ENCODE measurements around the gene C1orf159. TPM values are rescaled to one million over a fixed set of nuclear protein-coding genes. Genes with fewer than 3 reads are reported as not detected.
"Not testable (repeated sequence)": the region's sequence is repeated elsewhere in the genome, so short reads cannot be mapped to it uniquely, and the experiment has no call there.

The C1orf159 gene
- total RNA-seq, 1 experiment from 2014 or later, result 15.7 TPM

DNA sequence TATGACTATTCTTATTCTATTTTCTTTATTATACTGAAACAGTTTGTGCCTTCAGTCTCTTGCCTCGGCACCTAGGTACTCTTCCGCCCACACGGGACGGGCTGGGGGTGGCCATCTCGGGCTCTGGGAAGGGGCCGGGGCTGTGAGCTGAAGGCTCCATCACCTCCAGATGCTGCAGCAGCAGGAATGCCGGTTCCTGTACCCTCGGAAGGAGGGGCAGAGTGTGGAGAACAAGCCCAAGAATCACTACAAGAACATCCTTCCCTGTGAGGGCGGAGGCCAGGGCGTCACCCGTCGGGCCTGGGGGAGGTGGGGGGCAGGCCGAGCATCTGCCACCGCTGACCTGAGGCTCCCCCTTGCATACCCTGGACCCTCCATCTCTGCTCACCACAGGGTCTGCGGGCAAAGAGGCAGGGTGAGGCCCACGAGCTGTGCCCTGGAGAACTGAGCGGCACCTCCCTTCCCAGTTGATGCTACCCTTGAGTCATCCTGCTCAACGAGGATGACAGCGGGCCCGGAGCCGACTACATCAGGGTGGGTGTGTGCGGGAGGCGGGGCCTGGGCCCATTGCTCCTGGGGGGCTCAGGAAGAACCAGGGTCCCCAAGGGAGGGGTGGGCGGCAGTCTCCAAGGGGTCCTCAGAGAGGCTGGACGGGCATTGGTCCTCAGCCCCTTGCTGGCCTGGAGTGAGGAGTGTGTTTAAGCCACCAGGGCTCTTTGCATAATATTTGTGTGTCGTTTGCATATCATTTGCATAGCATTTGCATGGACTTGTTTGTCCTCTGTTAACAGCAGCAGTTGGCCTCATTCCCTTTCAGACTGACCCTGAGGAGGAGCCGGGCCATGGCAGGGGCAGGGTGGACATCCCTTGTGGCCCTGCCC is 49.2 kb downstream of the C1orf159 start:
- no peaks in the 10 kb centered on the region for H3K36me3 Mint-ChIP-seq (ENCODE audit: insufficient read depth, unreplicated experiment)
- intact Hi-C loops (cut with micrococcal nuclease), result no loop called here
- ChIA-PET POLR2A (no interaction called here), CTCF (interaction anchor here (0.8 to 5.8 kb wide), 5 partner anchors 28 to 84 kb away, joined by 3 to 65 read pairs (median 5); partner anchors contain the start of genes AGRN and ISG15)
- H3K9me3 Mint-ChIP-seq (ENCODE audit: unreplicated experiment), result no peaks in the 10 kb centered on the region
- H3K4me1 Mint-ChIP-seq (ENCODE audit: insufficient read depth, unreplicated experiment), result peaks cover 6% of the 10 kb centered on the region
- TF ChIP-seq, protein P1, sequence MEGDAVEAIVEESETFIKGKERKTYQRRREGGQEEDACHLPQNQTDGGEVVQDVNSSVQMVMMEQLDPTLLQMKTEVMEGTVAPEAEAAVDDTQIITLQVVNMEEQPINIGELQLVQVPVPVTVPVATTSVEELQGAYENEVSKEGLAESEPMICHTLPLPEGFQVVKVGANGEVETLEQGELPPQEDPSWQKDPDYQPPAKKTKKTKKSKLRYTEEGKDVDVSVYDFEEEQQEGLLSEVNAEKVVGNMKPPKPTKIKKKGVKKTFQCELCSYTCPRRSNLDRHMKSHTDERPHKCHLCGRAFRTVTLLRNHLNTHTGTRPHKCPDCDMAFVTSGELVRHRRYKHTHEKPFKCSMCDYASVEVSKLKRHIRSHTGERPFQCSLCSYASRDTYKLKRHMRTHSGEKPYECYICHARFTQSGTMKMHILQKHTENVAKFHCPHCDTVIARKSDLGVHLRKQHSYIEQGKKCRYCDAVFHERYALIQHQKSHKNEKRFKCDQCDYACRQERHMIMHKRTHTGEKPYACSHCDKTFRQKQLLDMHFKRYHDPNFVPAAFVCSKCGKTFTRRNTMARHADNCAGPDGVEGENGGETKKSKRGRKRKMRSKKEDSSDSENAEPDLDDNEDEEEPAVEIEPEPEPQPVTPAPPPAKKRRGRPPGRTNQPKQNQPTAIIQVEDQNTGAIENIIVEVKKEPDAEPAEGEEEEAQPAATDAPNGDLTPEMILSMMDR (IDR thresholded peaks at IDR 0.05; ENCODE audit: unreplicated experiment), result no peak
- no peak for DNase-seq (ENCODE audit: unreplicated experiment)
- no peaks in the 10 kb centered on the region for H3K27me3 Mint-ChIP-seq (ENCODE audit: insufficient read depth, unreplicated experiment)
- no TSS peak for BruUV-seq (replicated peaks)
- H3K27ac Mint-ChIP-seq (ENCODE audit: low read depth, unreplicated experiment), result no peak overlapping the region
- no peak overlapping the region for H3K4me3 Mint-ChIP-seq (ENCODE audit: unreplicated experiment)

DNA sequence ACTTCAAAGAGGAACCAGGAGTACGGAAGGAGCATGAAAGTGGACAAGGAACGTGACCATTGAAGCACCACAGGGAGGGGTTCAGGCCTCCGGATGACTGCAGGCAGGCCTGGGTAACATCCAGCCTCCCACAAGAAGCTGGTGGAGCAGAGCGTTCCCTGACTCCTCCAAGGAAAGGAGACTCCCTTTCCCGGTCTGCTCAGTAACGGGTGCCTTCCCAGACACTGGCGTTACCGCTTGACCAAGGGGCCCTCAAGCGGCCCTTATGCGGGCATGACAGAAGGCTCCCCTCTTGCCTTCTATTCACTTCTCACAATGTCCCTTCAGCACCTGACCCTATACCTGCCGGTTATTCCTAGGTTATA is 50.0 kb downstream of the C1orf159 start:
- DNase-seq (ENCODE audit: unreplicated experiment); H3K4me3 Mint-ChIP-seq (ENCODE audit: unreplicated experiment); POLR2A ChIA-PET; H3K36me3 Mint-ChIP-seq (ENCODE audit: insufficient read depth, unreplicated experiment); H3K9me3 Mint-ChIP-seq (ENCODE audit: unreplicated experiment); BruUV-seq (replicated peaks); intact Hi-C loops (cut with micrococcal nuclease); H3K27ac Mint-ChIP-seq (ENCODE audit: low read depth, unreplicated experiment); H3K27me3 Mint-ChIP-seq (ENCODE audit: insufficient read depth, unreplicated experiment); H3K4me1 Mint-ChIP-seq (ENCODE audit: insufficient read depth, unreplicated experiment): not testable (repeated sequence)
- CTCF ChIA-PET, result interaction anchor here (0.7 to 5.8 kb wide), 5 partner anchors 18 to 64 kb away, joined by 3 to 65 read pairs (median 3); partner anchors contain the start of genes AGRN and ISG15

DNA sequence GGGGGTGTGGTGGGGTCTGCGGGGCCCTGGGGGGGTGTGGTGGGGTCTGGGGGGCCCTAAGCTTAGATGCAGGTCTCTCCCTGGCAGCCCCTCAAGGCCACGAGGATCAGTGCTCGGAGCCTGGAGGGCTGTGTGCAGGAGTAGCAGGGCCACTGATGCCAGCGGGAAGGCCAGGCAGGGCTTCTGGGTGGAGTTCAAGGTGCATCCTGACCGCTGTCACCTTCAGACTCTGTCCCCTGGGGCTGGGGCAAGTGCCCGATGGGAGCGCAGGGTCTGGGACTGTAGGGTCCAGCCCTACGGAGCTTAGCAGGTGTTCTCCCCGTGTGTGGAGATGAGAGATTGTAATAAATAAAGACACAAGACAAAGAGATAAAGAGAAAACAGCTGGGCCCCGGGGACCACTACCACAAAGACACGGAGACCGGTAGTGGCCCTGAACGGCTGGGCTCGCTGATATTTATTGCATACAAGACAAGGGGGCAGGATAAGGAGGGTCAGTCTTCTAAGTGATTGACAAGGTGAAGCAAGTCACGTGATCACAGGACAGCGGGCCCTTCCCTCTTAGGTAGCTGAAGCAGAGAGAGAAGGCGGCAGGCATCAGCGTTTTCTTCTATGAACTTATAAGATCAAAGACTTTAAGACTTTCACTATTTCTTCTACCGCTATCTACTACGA is 50.5 kb downstream of the C1orf159 start:
- H3K9me3 Mint-ChIP-seq (ENCODE audit: unreplicated experiment), result no peaks in the 10 kb centered on the region
- no peak overlapping the region for H3K4me3 Mint-ChIP-seq (ENCODE audit: unreplicated experiment)
- H3K27me3 Mint-ChIP-seq (ENCODE audit: insufficient read depth, unreplicated experiment), result no peaks in the 10 kb centered on the region
- BruUV-seq (replicated peaks), result no TSS peak
- ChIA-PET CTCF (interaction anchor here (0.7 to 5.8 kb wide), 7 partner anchors 18 to 73 kb away, joined by 3 to 65 read pairs (median 4); partner anchors contain the start of genes AGRN and ISG15), POLR2A (no interaction called here)
- H3K27ac Mint-ChIP-seq (ENCODE audit: low read depth, unreplicated experiment), result no peak overlapping the region
- DNase-seq (ENCODE audit: unreplicated experiment), result no peak
- no peaks in the 10 kb centered on the region for H3K36me3 Mint-ChIP-seq (ENCODE audit: insufficient read depth, unreplicated experiment)
- intact Hi-C loops (cut with micrococcal nuclease), result no loop called here
- TF ChIP-seq, protein P1 (IDR thresholded peaks at IDR 0.05; ENCODE audit: unreplicated experiment), result no peak
- H3K4me1 Mint-ChIP-seq (ENCODE audit: insufficient read depth, unreplicated experiment), result peaks cover 6% of the 10 kb centered on the region

DNA sequence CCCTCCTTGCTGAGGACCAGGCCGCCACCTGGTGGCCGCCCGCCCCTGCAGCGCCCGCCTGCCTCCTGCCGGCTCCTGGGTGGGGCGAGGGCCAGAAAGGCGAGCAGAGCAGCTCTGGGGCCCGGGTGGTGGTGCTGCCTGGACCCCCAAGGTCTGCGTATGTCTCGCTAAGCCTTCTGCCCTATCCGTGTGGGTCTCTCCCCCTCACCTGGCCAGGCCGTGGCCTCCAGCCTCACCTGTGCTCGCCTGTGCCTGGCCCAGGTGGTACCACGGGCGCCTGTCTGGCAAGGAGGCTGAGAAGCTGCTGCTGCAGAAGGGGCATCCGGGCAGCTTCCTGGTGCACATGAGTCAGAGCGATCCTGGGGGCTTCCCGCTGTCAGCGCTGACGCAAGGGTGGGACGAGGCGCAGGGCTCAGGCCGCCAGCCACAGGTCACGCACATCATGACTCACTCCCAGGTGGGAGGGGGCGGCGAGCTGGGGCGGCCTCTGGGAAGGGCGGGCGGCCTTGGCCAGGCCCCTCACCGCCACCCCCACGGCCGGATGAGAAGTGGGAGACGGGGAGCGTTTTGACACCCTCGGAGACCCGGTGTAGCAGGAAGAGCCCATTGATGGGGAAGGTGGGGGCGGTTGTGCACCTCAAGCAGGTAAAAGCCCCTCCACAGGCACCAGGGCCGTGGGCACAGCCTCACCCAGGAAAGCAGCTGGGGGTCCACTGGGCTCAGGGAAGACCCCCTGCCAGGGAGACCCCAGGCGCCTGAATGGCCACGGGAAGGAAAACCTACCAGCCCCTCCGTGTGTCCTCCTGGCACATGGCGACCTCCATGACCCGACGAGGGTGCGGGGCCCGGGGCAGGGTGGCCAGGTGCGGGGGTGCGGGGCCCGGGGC is 51.7 kb downstream of the C1orf159 start:
- CTCF ChIA-PET, result interaction anchor here (0.6 to 5.8 kb wide), 25 partner anchors 9 to 261 kb away, joined by 3 to 117 read pairs (median 5); partner anchors contain the start of genes AGRN, ISG15, PERM1 and RNF223
- POLR2A ChIA-PET, result interaction anchor here (0.9 to 1.9 kb wide), 5 partner anchors 45 to 78 kb away, joined by 3 to 8 read pairs (median 4); partner anchors contain the start of genes AGRN, HES4 and ISG15
- peak; percentile 85 for DNase-seq (ENCODE audit: unreplicated experiment)
- H3K36me3 Mint-ChIP-seq (ENCODE audit: insufficient read depth, unreplicated experiment), result no peaks in the 10 kb centered on the region
- intact Hi-C loops (cut with micrococcal nuclease), result loop anchor here (1.0 to 5.0 kb wide), 2 partner anchors 62 to 80 kb away; partner anchors contain the start of gene HES4
- no peaks in the 10 kb centered on the region for H3K27me3 Mint-ChIP-seq (ENCODE audit: insufficient read depth, unreplicated experiment)
- H3K4me3 Mint-ChIP-seq (ENCODE audit: unreplicated experiment), result no peak overlapping the region
- peaks cover 6% of the 10 kb centered on the region for H3K4me1 Mint-ChIP-seq (ENCODE audit: insufficient read depth, unreplicated experiment)
- no TSS peak for BruUV-seq (replicated peaks)
- H3K27ac Mint-ChIP-seq (ENCODE audit: low read depth, unreplicated experiment), result no peak overlapping the region
- TF ChIP-seq, protein P1 (IDR thresholded peaks at IDR 0.05; ENCODE audit: unreplicated experiment), result peak; percentile 90
- no peaks in the 10 kb centered on the region for H3K9me3 Mint-ChIP-seq (ENCODE audit: unreplicated experiment)
